HepG2 (cell line): Measurements from ENCODE around the gene ZNF546. TPM values are rescaled to one million over a fixed set of nuclear protein-coding genes. Genes with fewer than 3 reads are reported as not detected.

ENCODE experiments used
- ETV6 ChIP-seq: sonication (generic); formaldehyde crosslinking; conservative IDR thresholded peaks from 2 replicates; pipeline ENCODE4 v1.4.0; 2020; ENCODE audit warnings: missing genetic modification reagents
- IRF2 ChIP-seq: IDR thresholded peaks from 2 replicates; pipeline ENCODE4 v1.6.1; 2018; ENCODE audit warnings: missing genetic modification reagents, missing compliant biosample characterization
- MAFK ChIP-seq, 2 experiments: IDR thresholded peaks in 1 of 2; conservative IDR thresholded peaks in 1 of 2; 2 replicates each; pipeline ENCODE4 v1.6.1; 2011; ENCODE audit warnings: improper control_type of control experiment in 2 of 2, low read length in 2 of 2
- RARA ChIP-seq: IDR thresholded peaks from 2 replicates; pipeline ENCODE4 v1.6.1; 2016; ENCODE audit warnings: missing genetic modification reagents, missing compliant biosample characterization
- TRAFD1 ChIP-seq: sonication (generic); formaldehyde crosslinking; IDR thresholded peaks from 2 replicates; pipeline ENCODE4 v1.5.1; 2020; ENCODE audit warnings: missing genetic modification reagents, mild to moderate bottlenecking, borderline replicate concordance
- ZBTB7A ChIP-seq: sonication (generic); formaldehyde crosslinking; IDR thresholded peaks from 2 replicates; pipeline ENCODE4 v1.8.0; 2022; ENCODE audit warnings: mild to moderate bottlenecking, missing genetic modification reagents
- ZNF10 ChIP-seq: sonication (generic); formaldehyde crosslinking; IDR thresholded peaks from 2 replicates; pipeline ENCODE4 v1.4.0; 2020; ENCODE audit warnings: mild to moderate bottlenecking, low read depth, missing genetic modification reagents, borderline replicate concordance
- ZNF260 ChIP-seq: sonication (generic); formaldehyde crosslinking; IDR thresholded peaks from 2 replicates; pipeline ENCODE4 v1.4.0; 2020; ENCODE audit warnings: missing genetic modification reagents, low read depth, mild to moderate bottlenecking, borderline replicate concordance
- ZNF263 ChIP-seq: sonication (generic); formaldehyde crosslinking; IDR thresholded peaks from 2 replicates; pipeline ENCODE4 v1.4.0; 2020; ENCODE audit warnings: missing genetic modification reagents
- ZNF34 ChIP-seq: sonication (generic); formaldehyde crosslinking; IDR thresholded peaks from 2 replicates; pipeline ENCODE4 v1.4.0; 2020; ENCODE audit warnings: mild to moderate bottlenecking, missing genetic modification reagents, borderline replicate concordance
- ZNF44 ChIP-seq: sonication (generic); formaldehyde crosslinking; IDR thresholded peaks from 2 replicates; pipeline ENCODE4 v1.5.1; 2020; ENCODE audit warnings: mild to moderate bottlenecking, missing genetic modification reagents
- ZNF724P ChIP-seq: sonication (generic); formaldehyde crosslinking; IDR thresholded peaks from 2 replicates; pipeline ENCODE4 v1.8.0; 2022; ENCODE audit warnings: missing genetic modification reagents, borderline replicate concordance
- polyA plus RNA-seq, 8 experiments: library from polyadenylated mRNA; depleted of rRNA in 3 of 8; stranded (reverse) in 7 of 8; unstranded in 1 of 8; fragments of >200 nt; fragmentation: Illumina TruSeq in 4 of 8; extraction: Trizol in 4 of 8; gene quantifications; 2 replicates each; pipeline versions ENCODE4 v1.2.1 to v1.2.3, GENCODE V29; 2011 to 2016; ENCODE audit warnings: low read depth in 4 of 8, missing spikeins in 1 of 8, mixed read lengths in 1 of 8; ENCODE audit not compliant: insufficient read depth in 1 of 8
- total RNA-seq, 5 experiments: library from RNA; depleted of rRNA; stranded (reverse); fragments of >200 nt; fragmentation: Illumina TruSeq; extraction: Trizol; gene quantifications; 2 replicates each; pipeline ENCODE4 v1.2.3, GENCODE V29; 2016; ENCODE audit warnings: low read depth in 1 of 5

The ZNF546 gene
- total and polyA plus RNA-seq, 2 of the 13 experiments (the other 11 are each of a cell fraction or from before 2014, with no cell fraction given): 2.2 to 4.1 TPM

DNA sequence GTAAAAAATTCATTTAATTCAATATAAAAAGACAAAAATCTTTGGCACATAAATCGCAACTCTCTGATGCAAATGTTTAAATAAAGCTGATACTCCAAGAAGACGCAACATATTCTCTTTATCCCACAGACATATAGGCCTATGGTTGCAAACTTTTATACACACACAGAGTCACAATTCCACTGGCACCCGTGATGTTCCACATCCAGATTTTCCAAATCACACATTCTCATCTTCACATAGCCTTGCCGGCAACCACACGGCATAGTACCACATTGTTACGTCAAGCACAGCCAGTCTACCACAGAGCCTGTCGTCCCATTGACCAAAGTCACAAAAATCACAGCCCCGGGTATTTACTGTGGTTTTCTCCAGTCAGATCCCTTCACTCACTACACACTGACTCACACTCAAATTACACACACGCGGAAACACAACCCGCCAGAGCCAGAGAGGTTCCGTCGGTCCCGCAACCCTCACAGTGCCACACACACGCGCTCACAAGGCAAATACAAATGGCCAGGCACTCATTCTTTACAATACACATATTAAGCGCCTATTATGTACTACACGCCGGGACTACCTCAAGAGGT, 546 bp upstream of the ZNF546 start (continued):
- TF ChIP-seq TRAFD1 (CRISPR knock-in tag) (no peak), ZNF10 (CRISPR knock-in tag) (no peak), ZNF263 (CRISPR knock-in tag) (no peak), RARA (CRISPR knock-in tag) (no peak), ZNF34 (CRISPR knock-in tag) (no peak), ZBTB7A (CRISPR knock-in tag) (no peak), IRF2 (CRISPR knock-in tag) (no peak), ZNF260 (CRISPR knock-in tag) (no peak), MAFK (conservative IDR thresholded peaks at IDR 0.05 in 1 of 2, IDR thresholded peaks at IDR 0.05 in 1 of 2; ENCODE audit: low read length in 2 of 2) (no peak), ETV6 (CRISPR knock-in tag) (0 out of 2 replicates have a peak, but pooled peaks have one; percentile 6), ZNF44 (CRISPR knock-in tag) (0 out of 2 replicates have a peak, but pooled peaks have one; percentile 24), ZNF724P (CRISPR knock-in tag) (no peak)
